GM12878 (cell line): Measurements from ENCODE around the gene PPP4C. TPM values are rescaled to one million over a fixed set of nuclear protein-coding genes. Genes with fewer than 3 reads are reported as not detected.

Experiments used
- ATF3 ChIP-seq: IDR thresholded peaks from 2 replicates; pipeline ENCODE4 v1.6.1; 2011; ENCODE audit warnings: low read depth, mild to moderate bottlenecking, low read length, moderate library complexity, borderline replicate concordance; ENCODE audit errors: extremely low read depth
- ELK1 ChIP-seq: IDR thresholded peaks from 2 replicates; pipeline ENCODE4 v1.6.1; 2012; ENCODE audit warnings: low read depth, low read length, improper control_type of control experiment
- HSF1 ChIP-seq: fragments of 150-350 bp; IDR thresholded peaks from 2 replicates; pipeline ENCODE4 v1.6.1; 2014; ENCODE audit warnings: mild to moderate bottlenecking, low read depth, low read length
- MTA3 ChIP-seq: IDR thresholded peaks from 2 replicates; pipeline ENCODE4 v1.6.1; 2012; ENCODE audit warnings: low read length, inconsistent platforms, borderline replicate concordance
- NBN ChIP-seq: fragments of 450-650 bp; IDR thresholded peaks from 2 replicates; pipeline ENCODE4 v1.6.1; 2016
- NFYB ChIP-seq: IDR thresholded peaks from 2 replicates; pipeline ENCODE4 v1.6.1; 2011; ENCODE audit warnings: low read depth, mild to moderate bottlenecking, low read length, improper control_type of control experiment, moderate library complexity; ENCODE audit not compliant: insufficient read depth
- NR2F1 ChIP-seq: fragments of 450-650 bp; conservative IDR thresholded peaks from 2 replicates; pipeline ENCODE4 v1.6.1; 2017; ENCODE audit warnings: mild to moderate bottlenecking
- PML ChIP-seq: IDR thresholded peaks from 2 replicates; pipeline ENCODE4 v1.6.1; 2012; ENCODE audit warnings: low read length, inconsistent platforms
- POLR2AphosphoS5 ChIP-seq: IDR thresholded peaks from 2 replicates; pipeline ENCODE4 v1.6.1; 2011; ENCODE audit warnings: mild to moderate bottlenecking, low read length, inconsistent platforms
- RUNX3 ChIP-seq: IDR thresholded peaks from 2 replicates; pipeline ENCODE4 v1.6.1; 2012; ENCODE audit warnings: low read length, inconsistent platforms
- SIX5 ChIP-seq: IDR thresholded peaks from 2 replicates; pipeline ENCODE4 v1.6.1; 2011; ENCODE audit warnings: mild to moderate bottlenecking, low read depth, low read length, moderate library complexity; ENCODE audit not compliant: severe bottlenecking
- SKIL ChIP-seq: fragments of 450-650 bp; IDR thresholded peaks from 2 replicates; pipeline ENCODE4 v1.6.1; 2017; ENCODE audit warnings: mild to moderate bottlenecking, low read depth, inconsistent platforms; ENCODE audit not compliant: poor library complexity, severe bottlenecking
- SRF ChIP-seq, 2 experiments: IDR thresholded peaks; 2 replicates each; pipeline ENCODE4 v1.6.1; 2011; ENCODE audit warnings: low read depth in 2 of 2, low read length in 2 of 2, mild to moderate bottlenecking in 1 of 2, moderate library complexity in 1 of 2
- ZBTB40 ChIP-seq: fragments of 450-650 bp; IDR thresholded peaks from 2 replicates; pipeline ENCODE4 v1.6.1; 2016; ENCODE audit warnings: mild to moderate bottlenecking, moderate library complexity, borderline replicate concordance
- ZNF592 ChIP-seq: fragments of 450-650 bp; IDR thresholded peaks from 2 replicates; pipeline ENCODE4 v1.6.1; 2017; ENCODE audit warnings: mild to moderate bottlenecking, moderate library complexity
- polyA plus RNA-seq, 11 experiments: library from polyadenylated mRNA; depleted of rRNA in 4 of 11; unstranded in 6 of 11; stranded (reverse) in 5 of 11; fragments of >200 nt; fragmentation: Nextera tagmentation in 4 of 11; fragmentation: Illumina TruSeq in 1 of 11; extraction: Ambion mirVana in 4 of 11; extraction: Trizol in 1 of 11; gene quantifications; 1 replicate in 1 of 11; 2 replicates in 10 of 11; pipeline versions ENCODE4 v1.2.1 to v1.2.3, GENCODE V29; 2011 to 2016; ENCODE audit warnings: inconsistent platforms in 2 of 11, missing spikeins in 2 of 11, low read depth in 1 of 11
- total RNA-seq, 4 experiments: library from RNA; depleted of rRNA in 3 of 4; stranded (reverse); fragments of >200 nt in 3 of 4; fragmentation: Illumina TruSeq in 1 of 4; extraction: Trizol in 1 of 4; gene quantifications; 2 replicates each; pipeline versions ENCODE4 v1.2.1 to v1.2.3, GENCODE V29; 2013 to 2021

Gene PPP4C
- total and polyA plus RNA-seq, 10 of the 15 experiments (the other 5 are each of a cell fraction or from before 2014, with no cell fraction given) = 2.7 to 240 (median 124) TPM

GRCh38 chr16:30075503-30076275 lies at the start of gene PPP4C (continued):
- TF ChIP-seq SKIL = peak; percentile 35
- no peak for TF ChIP-seq SRF (IDR thresholded peaks at IDR 0.05; ENCODE audit: low read depth in 2 of 2, low read length in 2 of 2)
- peak; percentile 16; the same call in 1 of the 2 replicates for TF ChIP-seq ELK1
- peak; percentile 93 for TF ChIP-seq ZBTB40
- no peak for TF ChIP-seq ATF3
- no peak for TF ChIP-seq NFYB
- TF ChIP-seq PML = peak; percentile 74; the same call in 1 of the 2 replicates
- peak; percentile 66; the same call in 1 of the 2 replicates for TF ChIP-seq NBN
- peak; percentile 59 for TF ChIP-seq RUNX3
- TF ChIP-seq SIX5 = no peak
- no peak for TF ChIP-seq MTA3
- TF ChIP-seq ZNF592 = no peak
- TF ChIP-seq NR2F1 = peak; percentile 12; the same call in 1 of the 2 replicates
- TF ChIP-seq HSF1 = no peak
- peak; percentile 80 for TF ChIP-seq POLR2AphosphoS5
